H1 (cell line): ENCODE results near the gene SERPINB13. TPM values are rescaled to one million over a fixed set of nuclear protein-coding genes. Genes with fewer than 3 reads are reported as not detected.

Experiments
- CTCF ChIA-PET: fragments of 300-600 bp; sonication (Branson Sonifier 250); formaldehyde crosslinking; loops from one replicate; lab custom pipeline; 2021; ENCODE audit not compliant: partially characterized antibody; lab: Charles Lee
- POLR2A ChIA-PET: fragments of 300-600 bp; sonication (Branson Sonifier 250); formaldehyde crosslinking; loops from one replicate; lab custom pipeline; 2021; ENCODE audit warnings: inconsistent platforms; ENCODE audit not compliant: partially characterized antibody; lab: Charles Lee
- DNase-seq, 2 experiments: peaks; one replicate each; pipeline versions ENCODE4 v3.0.0 to v3.0.0-alpha.2; 2010 to 2022; ENCODE audit warnings: low spot score in 2 of 2, low read depth in 1 of 2, mixed read lengths in 1 of 2
- FAIRE-seq: peaks from 2 replicates; lab custom pipeline; 2011; peaks lifted over from hg19 to GRCh38; lab: Jason Lieb, UNC
- H2AFZ ChIP-seq: 2 replicates; pipeline ENCODE4 v1.8.1; 2012; ENCODE audit warnings: low read length, inconsistent platforms
- H2AK5ac ChIP-seq: 2 replicates; pipeline ENCODE4 v1.6.1; 2013; ENCODE audit warnings: low read depth, low read length
- H2BK120ac ChIP-seq: replicated peaks from 2 replicates; pipeline ENCODE3; 2013; ENCODE audit warnings: low read depth, low read length, inconsistent platforms
- H2BK12ac ChIP-seq: 2 replicates; pipeline ENCODE4 v1.6.1; 2013; ENCODE audit warnings: low read depth, low read length
- H2BK15ac ChIP-seq: 2 replicates; pipeline ENCODE4 v1.6.1; 2013; ENCODE audit warnings: low read length
- H2BK20ac ChIP-seq: 2 replicates; pipeline ENCODE4 v1.6.1; 2013; ENCODE audit warnings: low read length
- H2BK5ac ChIP-seq: 2 replicates; pipeline ENCODE4 v1.6.1; 2013; ENCODE audit warnings: low read depth, low read length
- H3K14ac ChIP-seq: 2 replicates; pipeline ENCODE4 v1.6.1; 2013; ENCODE audit warnings: inconsistent platforms; ENCODE audit not compliant: insufficient read length
- H3K18ac ChIP-seq: 2 replicates; pipeline ENCODE4 v1.6.1; 2013; ENCODE audit warnings: low read length; ENCODE audit errors: extremely low read depth
- H3K23ac ChIP-seq: 2 replicates; pipeline ENCODE4 v1.6.1; 2013; ENCODE audit warnings: inconsistent platforms; ENCODE audit not compliant: insufficient read length
- H3K23me2 ChIP-seq: 2 replicates; pipeline ENCODE4 v1.6.1; 2013; ENCODE audit warnings: low read depth, low read length
- H3K27ac ChIP-seq: 2 replicates; pipeline ENCODE4 v1.6.1; 2011; ENCODE audit warnings: low read depth, low read length, inconsistent platforms
- H3K27me3 ChIP-seq, 4 experiments: replicated peaks in 1 of 4; 1 replicate in 1 of 4; 2 replicates in 3 of 4; pipeline versions ENCODE4 v1.6.1 to v1.8.1; 2011 to 2013; ENCODE audit warnings: low read length in 3 of 4, mild to moderate bottlenecking in 3 of 4, inconsistent platforms in 2 of 4, mixed read lengths in 2 of 4, moderate library complexity in 1 of 4; ENCODE audit not compliant: control insufficient read depth in 3 of 4, insufficient read depth in 3 of 4; ENCODE audit errors: extremely low read depth in 1 of 4
- H3K36me3 ChIP-seq, 4 experiments: 2 replicates each; pipeline versions ENCODE4 v1.6.1 to v1.8.1; 2011 to 2013; ENCODE audit warnings: mild to moderate bottlenecking in 4 of 4, low read length in 3 of 4, moderate library complexity in 2 of 4, control low read depth in 1 of 4, inconsistent platforms in 1 of 4; ENCODE audit not compliant: insufficient read depth in 4 of 4, control insufficient read depth in 2 of 4
- H3K4ac ChIP-seq: replicated peaks from 2 replicates; pipeline ENCODE3; 2013; ENCODE audit warnings: low read length, low read depth, mixed read lengths, inconsistent platforms; ENCODE audit not compliant: insufficient read length
- H3K4me1 ChIP-seq, 4 experiments: replicated peaks in 1 of 4; 1 replicate in 1 of 4; 2 replicates in 3 of 4; pipeline versions ENCODE4 v1.6.1 to v1.8.1; 2011 to 2013; ENCODE audit warnings: low read length in 3 of 4, inconsistent platforms in 2 of 4, mixed read lengths in 1 of 4; ENCODE audit not compliant: insufficient read depth in 4 of 4, control insufficient read depth in 3 of 4
- H3K4me2 ChIP-seq, 2 experiments: 2 replicates each; pipeline versions ENCODE4 v1.6.1 to v1.8.1; 2011 to 2013; ENCODE audit warnings: low read depth in 2 of 2, low read length in 2 of 2, control low read depth in 1 of 2, inconsistent platforms in 1 of 2, mild to moderate bottlenecking in 1 of 2; ENCODE audit not compliant: insufficient read depth in 1 of 2
- H3K4me3 ChIP-seq, 4 experiments: fragments of 200-600, 300-600 bp in 1 of 4; sonication (generic), shearing (Covaris generic), sonication (Bioruptor Twin) in 1 of 4; 2 replicates each; pipeline versions ENCODE4 v1.5.1 to v1.8.1; 2011 to 2016; ENCODE audit warnings: low read length in 4 of 4, low read depth in 3 of 4, control low read depth in 2 of 4, inconsistent platforms in 2 of 4, mild to moderate bottlenecking in 2 of 4, mixed read lengths in 1 of 4, moderate library complexity in 1 of 4; ENCODE audit not compliant: insufficient read depth in 2 of 4; ENCODE audit errors: extremely low read depth in 1 of 4
- H3K56ac ChIP-seq: replicated peaks from 2 replicates; pipeline ENCODE3; 2013; ENCODE audit warnings: low read depth, mild to moderate bottlenecking, mixed read lengths, low read length, inconsistent platforms; ENCODE audit not compliant: insufficient read length
- H3K79me1 ChIP-seq: 2 replicates; pipeline ENCODE4 v1.6.1; 2013; ENCODE audit warnings: low read depth, low read length, control low read depth
- H3K79me2 ChIP-seq, 2 experiments: 2 replicates each; pipeline versions ENCODE4 v1.6.1 to v1.8.1; 2012 to 2013; ENCODE audit warnings: low read length in 2 of 2, mild to moderate bottlenecking in 2 of 2, inconsistent platforms in 1 of 2; ENCODE audit not compliant: insufficient read depth in 2 of 2, control insufficient read depth in 1 of 2
- H3K9ac ChIP-seq, 4 experiments: replicated peaks in 1 of 4; 1 replicate in 1 of 4; 2 replicates in 3 of 4; pipeline versions ENCODE4 v1.6.1 to v1.8.1; 2011 to 2013; ENCODE audit warnings: low read depth in 3 of 4, low read length in 3 of 4, control low read depth in 2 of 4, mild to moderate bottlenecking in 2 of 4, moderate library complexity in 2 of 4, inconsistent platforms in 1 of 4; ENCODE audit errors: extremely low read depth in 1 of 4
- H3K9me3 ChIP-seq, 2 experiments: 2 replicates each; pipeline versions ENCODE4 v1.6.1 to v1.8.1; 2012 to 2013; ENCODE audit warnings: mild to moderate bottlenecking in 2 of 2, moderate library complexity in 2 of 2, control low read depth in 1 of 2, inconsistent platforms in 1 of 2, low read depth in 1 of 2, low read length in 1 of 2, mixed read lengths in 1 of 2; ENCODE audit not compliant: insufficient read depth in 2 of 2
- H4K20me1 ChIP-seq, 2 experiments: replicated peaks in 1 of 2; 2 replicates each; pipeline versions ENCODE3 to v1.8.1; 2011 to 2013; ENCODE audit warnings: inconsistent platforms in 2 of 2, low read length in 2 of 2, mild to moderate bottlenecking in 1 of 2; ENCODE audit not compliant: insufficient read depth in 2 of 2, control insufficient read depth in 1 of 2
- H4K5ac ChIP-seq: 2 replicates; pipeline ENCODE4 v1.6.1; 2013; ENCODE audit warnings: low read length, low read depth, mixed read lengths, inconsistent platforms; ENCODE audit not compliant: insufficient read length
- H4K8ac ChIP-seq: 2 replicates; pipeline ENCODE4 v1.8.0; 2013; ENCODE audit warnings: mild to moderate bottlenecking, moderate library complexity, low read length, inconsistent platforms; ENCODE audit not compliant: insufficient read depth; ENCODE audit errors: extremely low read depth
- H4K91ac ChIP-seq: replicated peaks from 2 replicates; pipeline ENCODE3; 2013; ENCODE audit warnings: low read length, mixed read lengths, inconsistent platforms; ENCODE audit not compliant: insufficient read length
- ASH2L ChIP-seq: fragments of 200-600, 300-600 bp; sonication (generic); IDR thresholded peaks from one replicate; pipeline ENCODE4 v1.7.1; 2017; ENCODE audit warnings: low read length
- CTBP2 ChIP-seq: IDR thresholded peaks from 2 replicates; pipeline ENCODE4 v1.7.0; 2011; ENCODE audit warnings: borderline replicate concordance, mild to moderate bottlenecking, moderate library complexity, mixed read lengths, low read length; ENCODE audit not compliant: insufficient read depth, insufficient read length
- E2F6 ChIP-seq: IDR thresholded peaks from 2 replicates; pipeline ENCODE4 v1.6.1; 2012; ENCODE audit warnings: inconsistent platforms
- EZH2 ChIP-seq: fragments of 200-600 bp; sonication (generic); IDR thresholded peaks from 2 replicates; pipeline ENCODE4 v1.7.1; 2012; ENCODE audit warnings: low read depth, mild to moderate bottlenecking, moderate library complexity, low read length, inconsistent platforms; ENCODE audit not compliant: severe bottlenecking
- GABPA ChIP-seq: IDR thresholded peaks from 2 replicates; pipeline ENCODE4 v1.6.1; 2011; ENCODE audit warnings: mild to moderate bottlenecking, low read length, moderate library complexity, borderline replicate concordance; ENCODE audit not compliant: insufficient read depth
- JUND ChIP-seq: IDR thresholded peaks from 2 replicates; pipeline ENCODE4 v1.6.1; 2011; ENCODE audit warnings: mild to moderate bottlenecking, improper control_type of control experiment, low read length
- NANOG ChIP-seq: IDR thresholded peaks from 2 replicates; pipeline ENCODE4 v1.6.1; 2011; ENCODE audit warnings: low read length, low read depth, mild to moderate bottlenecking, inconsistent platforms; ENCODE audit not compliant: insufficient read depth, poor library complexity, severe bottlenecking
- PHF8 ChIP-seq: fragments of 200-600 bp; sonication (generic); conservative IDR thresholded peaks from 2 replicates; pipeline ENCODE4 v1.7.1; 2012; ENCODE audit warnings: low read depth, mild to moderate bottlenecking, inconsistent platforms, low read length, moderate library complexity
- POU5F1 ChIP-seq: IDR thresholded peaks from 2 replicates; pipeline ENCODE4 v1.6.1; 2011; ENCODE audit warnings: low read depth, mild to moderate bottlenecking, low read length, moderate library complexity
- RXRA ChIP-seq: IDR thresholded peaks from 2 replicates; pipeline ENCODE4 v1.6.1; 2011; ENCODE audit warnings: low read depth, mild to moderate bottlenecking, low read length, moderate library complexity; ENCODE audit not compliant: insufficient read depth
- SAP30 ChIP-seq: fragments of 300-600 bp; sonication (generic); IDR thresholded peaks from 2 replicates; pipeline ENCODE4 v1.7.1; 2012; ENCODE audit warnings: low read length, moderate library complexity, mild to moderate bottlenecking, inconsistent platforms; ENCODE audit not compliant: insufficient read depth, insufficient replicate concordance
- SUZ12 ChIP-seq: fragments of 200-600 bp; sonication (generic); IDR thresholded peaks from 2 replicates; pipeline ENCODE4 v1.6.1; 2012; ENCODE audit warnings: mild to moderate bottlenecking, inconsistent platforms, low read length, moderate library complexity, mixed read lengths
- TCF12 ChIP-seq: IDR thresholded peaks from 2 replicates; pipeline ENCODE4 v1.6.1; 2011; ENCODE audit warnings: low read depth, mild to moderate bottlenecking, low read length
- WGBS, 2 experiments: shearing (Covaris generic) in 1 of 2; methylation state at CpG; one replicate each; pipeline versions ENCODE4 v1.1.6 to v1.1.7; 2013 to 2015; ENCODE audit warnings: low lambda C conversion rate in 2 of 2, mixed read lengths in 2 of 2, inconsistent platforms in 1 of 2, low coverage in 1 of 2, missing lambda C conversion rate in 1 of 2; ENCODE audit not compliant: insufficient replicate concordance in 2 of 2, insufficient coverage in 1 of 2, insufficient read length in 1 of 2; ENCODE audit errors: extremely low coverage in 1 of 2, missing lambda C conversion rate in 1 of 2; 5-methylcytosine and 5-hydroxymethylcytosine counted together
- polyA plus RNA-seq, 7 experiments: library from polyadenylated mRNA; depleted of rRNA in 3 of 7; stranded (reverse) in 5 of 7; unstranded in 2 of 7; fragments of >200 nt in 5 of 7; fragments of 200-250 nt in 2 of 7; gene quantifications; 1 replicate in 5 of 7; 2 replicates in 1 of 7; 4 replicates in 1 of 7; pipeline versions ENCODE4 v1.2.1 to v1.2.3, GENCODE V29; 2011 to 2013; ENCODE audit warnings: missing spikeins in 2 of 7, mixed read lengths in 2 of 7
- total RNA-seq: library from RNA; stranded (reverse); fragmentation: NEBNext Ultra II Directional; extraction: Animal tissue kit (Norgen Biotek cat#: 25700); gene quantifications from 2 replicates; pipeline ENCODE4 v1.2.1, GENCODE V29; 2021

The SERPINB13 gene
- total and polyA plus RNA-seq, 2 of the 8 experiments (the other 6 are each of a cell fraction or from before 2014, with no cell fraction given): not detected

GRCh38 chr18:63553081-63553480 lies 34.1 kb upstream of the SERPINB13 start:
- Histone ChIP-seq H2AK5ac (no peak overlapping the region), H2BK20ac (no peak overlapping the region), H3K4me2 (no peak overlapping the region), H3K14ac (no peak overlapping the region), H3K27me3 (no peaks in the 10 kb centered on the region), H3K23ac (no peak overlapping the region), H3K9me3 (no peaks in the 10 kb centered on the region), H4K20me1 (no peaks in the 10 kb centered on the region), H4K5ac (no peak overlapping the region), H2AFZ (no peak overlapping the region), H3K56ac (no peak overlapping the region), H3K23me2 (no peaks in the 10 kb centered on the region), H3K4me1 (no peaks in the 10 kb centered on the region), H4K8ac (no peak overlapping the region), H3K4ac (no peak overlapping the region), H4K91ac (no peak overlapping the region), H3K18ac (no peak overlapping the region), H3K79me2 (no peaks in the 10 kb centered on the region), H3K27ac (no peak overlapping the region), H2BK15ac (no peak overlapping the region), H3K4me3 (no peak overlapping the region), H2BK5ac (no peak overlapping the region), H3K79me1 (no peaks in the 10 kb centered on the region), H3K9ac (no peak overlapping the region), H2BK12ac (no peak overlapping the region), H2BK120ac (no peak overlapping the region), H3K36me3 (no peaks in the 10 kb centered on the region)
- 93% methylated on average over 1 of the region's 1 CpG; no CpG with 5 or more reads in 1 of the 2 experiments for WGBS, 2 experiments
- ChIA-PET CTCF (interaction anchor here (0.8 to 1.9 kb wide), 4 partner anchors 11 to 47 kb away, joined by 3 to 7 read pairs (median 4); partner anchors contain the start of gene SERPINB12), POLR2A (interaction anchor here (1.5 kb wide), 1 partner anchor 19 kb away, joined by 4 read pairs; no protein-coding TSS in a partner anchor)
- DNase-seq (no peak), FAIRE-seq (no peak)
- TF ChIP-seq SAP30: no peak
- TF ChIP-seq NANOG: no peak
- no peak for TF ChIP-seq ASH2L
- TF ChIP-seq CTBP2: no peak
- TF ChIP-seq GABPA: no peak
- no peak for TF ChIP-seq TCF12
- no peak for TF ChIP-seq RXRA
- TF ChIP-seq PHF8: no peak
- TF ChIP-seq POU5F1: no peak
- TF ChIP-seq EZH2: no peak
- no peak for TF ChIP-seq E2F6
- TF ChIP-seq JUND: no peak
- no peak for TF ChIP-seq SUZ12
